Neuron (in vitro differentiated cells): Measurements from ENCODE around the gene EXOC6B.

Source experiments
- H2AFZ ChIP-seq: one replicate; pipeline ENCODE4 v1.6.1; 2013; ENCODE audit warnings: low read depth, mild to moderate bottlenecking, inconsistent platforms, low read length, moderate library complexity
- H3K27me3 ChIP-seq: one replicate; pipeline ENCODE4 v1.6.1; 2013; ENCODE audit warnings: low read length; ENCODE audit not compliant: insufficient read depth
- H3K36me3 ChIP-seq: one replicate; pipeline ENCODE4 v1.6.1; 2013; ENCODE audit warnings: low read length; ENCODE audit not compliant: insufficient read depth
- H3K4me1 ChIP-seq: one replicate; pipeline ENCODE4 v1.6.1; 2013; ENCODE audit warnings: low read length; ENCODE audit not compliant: insufficient read depth
- H3K4me3 ChIP-seq: 2 replicates; pipeline ENCODE4 v1.5.1; 2013; ENCODE audit warnings: mild to moderate bottlenecking, low read length, moderate library complexity
- H3K9me3 ChIP-seq: one replicate; pipeline ENCODE4 v1.6.1; 2013; ENCODE audit warnings: low read length

EXOC6B gene

GRCh38 chr2:72843301-72843700 is 17.5 kb upstream of the EXOC6B start:
- H2AFZ ChIP-seq: no peak overlapping the region
- H3K4me1 ChIP-seq: no peaks in the 10 kb centered on the region
- no peak overlapping the region for H3K4me3 ChIP-seq
- peaks cover 2% of the 10 kb centered on the region for H3K27me3 ChIP-seq
- no peaks in the 10 kb centered on the region for H3K36me3 ChIP-seq
- no peaks in the 10 kb centered on the region for H3K9me3 ChIP-seq

- no peak overlapping the region for H3K4me3 ChIP-seq
- no peaks in the 10 kb centered on the region for H3K4me1 ChIP-seq
- H3K36me3 ChIP-seq: no peaks in the 10 kb centered on the region
- peaks cover 2% of the 10 kb centered on the region for H3K27me3 ChIP-seq
- no peak overlapping the region for H2AFZ ChIP-seq
- no peaks in the 10 kb centered on the region for H3K9me3 ChIP-seq
Measured at GRCh38 chr2:72841462-72842125, 15.8 kb upstream of the EXOC6B start.

GRCh38 chr2:72840066-72840465 is 14.2 kb upstream of the EXOC6B start:
- Histone ChIP-seq H3K27me3 (peaks cover 2% of the 10 kb centered on the region), H3K4me3 (no peak overlapping the region), H3K36me3 (no peaks in the 10 kb centered on the region)

GRCh38 chr2:72837171-72837570 is 11.3 kb upstream of the EXOC6B start:
- Histone ChIP-seq H3K36me3 (no peaks in the 10 kb centered on the region), H3K27me3 (peaks cover 2% of the 10 kb centered on the region), H2AFZ (no peak overlapping the region), H3K4me1 (no peaks in the 10 kb centered on the region), H3K9me3 (no peaks in the 10 kb centered on the region), H3K4me3 (no peak overlapping the region)

More at GRCh38 chr2:72840066-72840465, 14.2 kb upstream of the EXOC6B start:
- H3K4me1 ChIP-seq: no peaks in the 10 kb centered on the region
- H3K9me3 ChIP-seq: no peaks in the 10 kb centered on the region
- H2AFZ ChIP-seq: no peak overlapping the region

GRCh38 chr2:72835403-72835802 is 9.6 kb upstream of the EXOC6B start:
- no peaks in the 10 kb centered on the region for H3K9me3 ChIP-seq
- no peak overlapping the region for H2AFZ ChIP-seq
- H3K36me3 ChIP-seq: no peaks in the 10 kb centered on the region
- H3K4me3 ChIP-seq: no peak overlapping the region
- no peaks in the 10 kb centered on the region for H3K4me1 ChIP-seq
- H3K27me3 ChIP-seq: no peaks in the 10 kb centered on the region

GRCh38 chr2:72834596-72834995 is 8.8 kb upstream of the EXOC6B start:
- H3K4me1 ChIP-seq: no peaks in the 10 kb centered on the region
- no peaks in the 10 kb centered on the region for H3K27me3 ChIP-seq
- no peak overlapping the region for H3K4me3 ChIP-seq
- H3K36me3 ChIP-seq: no peaks in the 10 kb centered on the region
- H2AFZ ChIP-seq: no peak overlapping the region
- H3K9me3 ChIP-seq: no peaks in the 10 kb centered on the region

GRCh38 chr2:72833084-72833714 is 7.4 kb upstream of the EXOC6B start:
- Histone ChIP-seq H3K4me3 (no peak overlapping the region), H3K4me1 (no peaks in the 10 kb centered on the region), H2AFZ (no peak overlapping the region), H3K9me3 (no peaks in the 10 kb centered on the region), H3K36me3 (no peaks in the 10 kb centered on the region), H3K27me3 (peaks cover 3% of the 10 kb centered on the region)

GRCh38 chr2:72830273-72830672 is 4.4 kb upstream of the EXOC6B start:
- no peak overlapping the region for H2AFZ ChIP-seq
- no peaks in the 10 kb centered on the region for H3K9me3 ChIP-seq
- peaks cover 2% of the 10 kb centered on the region for H3K4me1 ChIP-seq
- no peak overlapping the region for H3K4me3 ChIP-seq
- H3K27me3 ChIP-seq: peaks cover 3% of the 10 kb centered on the region
- no peaks in the 10 kb centered on the region for H3K36me3 ChIP-seq

GRCh38 chr2:72828840-72829507 is 3.1 kb upstream of the EXOC6B start:
- Histone ChIP-seq H2AFZ (no peak overlapping the region), H3K36me3 (no peaks in the 10 kb centered on the region), H3K27me3 (peaks cover 3% of the 10 kb centered on the region), H3K9me3 (no peaks in the 10 kb centered on the region), H3K4me1 (peaks cover 7% of the 10 kb centered on the region), H3K4me3 (no peak overlapping the region)

GRCh38 chr2:72827966-72828646 is 2.3 kb upstream of the EXOC6B start:
- Histone ChIP-seq H3K36me3 (no peaks in the 10 kb centered on the region), H3K27me3 (peaks cover 3% of the 10 kb centered on the region), H3K9me3 (no peaks in the 10 kb centered on the region), H3K4me1 (peaks cover 7% of the 10 kb centered on the region), H3K4me3 (no peak overlapping the region), H2AFZ (no peak overlapping the region)

- no peak overlapping the region for H2AFZ ChIP-seq
- H3K4me3 ChIP-seq: no peak overlapping the region
- no peaks in the 10 kb centered on the region for H3K9me3 ChIP-seq
- H3K4me1 ChIP-seq: peaks cover 7% of the 10 kb centered on the region
- H3K36me3 ChIP-seq: no peaks in the 10 kb centered on the region
- peaks cover 3% of the 10 kb centered on the region for H3K27me3 ChIP-seq
Measured at GRCh38 chr2:72827487-72827886, 1.7 kb upstream of the EXOC6B start.

GRCh38 chr2:72826156-72826477 is 284 bp upstream of the EXOC6B start:
- Histone ChIP-seq H3K4me1 (peaks cover 7% of the 10 kb centered on the region), H3K36me3 (no peaks in the 10 kb centered on the region), H3K4me3 (peak overlapping the region; percentile 68), H3K27me3 (peaks cover 3% of the 10 kb centered on the region), H2AFZ (peak overlapping the region; percentile 71), H3K9me3 (no peaks in the 10 kb centered on the region)

- no peak overlapping the region for H2AFZ ChIP-seq
- peak overlapping the region; percentile 68 for H3K4me3 ChIP-seq
- H3K4me1 ChIP-seq: peaks cover 7% of the 10 kb centered on the region
- H3K36me3 ChIP-seq: no peaks in the 10 kb centered on the region
- no peaks in the 10 kb centered on the region for H3K9me3 ChIP-seq
- H3K27me3 ChIP-seq: peaks cover 3% of the 10 kb centered on the region
Measured at GRCh38 chr2:72824224-72824842, 1.5 kb downstream of the EXOC6B start.
